GM19452 (cell line): ENCODE data around the gene SCN5A.

ENCODE experiments used
- ATAC-seq: cut with Tn5 transposase; IDR thresholded peaks from one replicate; pipeline ENCODE4 v1.9.1; 2021; ENCODE audit not compliant: unreplicated experiment

The SCN5A gene

DNA sequence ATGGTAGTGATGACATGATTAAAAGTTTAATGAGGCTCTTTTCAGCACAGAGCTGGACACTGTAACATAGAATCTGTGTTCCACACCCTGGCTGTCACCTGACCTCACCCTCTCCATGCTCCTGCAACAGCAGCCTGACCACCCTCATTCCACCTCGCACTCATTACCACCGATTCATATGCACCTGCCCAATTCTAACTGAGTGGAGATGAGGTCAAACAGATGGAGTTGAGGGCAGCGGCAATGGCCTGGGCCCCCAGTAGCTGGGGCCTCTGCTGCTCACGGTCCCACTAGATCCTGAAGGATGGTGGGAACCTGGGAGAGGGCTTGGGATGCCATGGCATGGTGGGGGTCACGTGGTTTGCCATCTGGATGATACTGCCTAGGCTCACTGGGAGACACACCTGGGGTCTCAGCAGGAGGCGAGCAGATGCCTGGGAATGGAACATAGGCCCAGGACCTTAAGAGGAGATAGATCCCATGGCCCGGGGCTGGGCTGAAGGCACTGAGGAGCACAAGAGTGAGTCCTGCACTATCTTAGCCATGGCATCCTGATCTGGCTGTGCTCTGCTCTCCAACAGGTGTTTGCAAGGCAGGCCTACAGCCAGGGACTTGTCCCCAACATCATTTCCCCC is 1.3 kb downstream of the SCN5A start:
- ATAC-seq: no peak

DNA sequence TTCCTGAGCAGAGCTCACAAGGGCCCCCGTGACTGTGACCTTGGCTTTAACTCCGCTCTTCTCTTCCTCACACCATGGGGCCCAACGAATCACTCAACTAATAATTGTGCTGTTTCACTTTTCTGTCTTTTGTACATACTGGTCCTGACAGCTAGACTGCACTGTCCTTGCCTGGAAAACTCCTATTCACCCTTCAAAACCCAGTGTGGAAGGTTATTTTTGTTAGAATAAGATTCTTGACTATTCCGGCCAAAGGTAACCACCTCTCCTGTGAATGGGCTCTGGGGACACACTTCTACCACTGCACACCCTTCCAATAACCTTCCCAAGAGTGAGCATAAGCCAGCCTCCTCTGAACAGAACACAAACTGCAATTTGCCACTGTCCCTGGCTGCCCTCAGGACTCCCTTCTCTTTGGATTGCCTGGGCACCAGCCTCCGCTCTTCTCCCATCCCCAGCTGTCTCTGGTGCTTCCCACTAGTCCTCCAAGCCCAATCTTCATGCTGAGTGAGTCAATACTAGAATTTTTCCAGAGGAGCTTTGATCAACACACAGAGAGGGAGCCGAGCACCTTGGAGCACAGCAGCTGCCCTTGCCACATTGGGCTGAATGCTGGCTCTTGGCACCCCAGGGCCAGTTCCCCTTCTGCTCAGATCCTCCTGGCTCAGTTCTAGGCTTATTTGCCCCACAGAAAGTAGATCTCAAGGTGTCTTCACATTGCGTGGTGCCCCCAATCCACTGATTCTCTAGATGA is 2.1 kb downstream of the SCN5A start:
- no peak for ATAC-seq

DNA sequence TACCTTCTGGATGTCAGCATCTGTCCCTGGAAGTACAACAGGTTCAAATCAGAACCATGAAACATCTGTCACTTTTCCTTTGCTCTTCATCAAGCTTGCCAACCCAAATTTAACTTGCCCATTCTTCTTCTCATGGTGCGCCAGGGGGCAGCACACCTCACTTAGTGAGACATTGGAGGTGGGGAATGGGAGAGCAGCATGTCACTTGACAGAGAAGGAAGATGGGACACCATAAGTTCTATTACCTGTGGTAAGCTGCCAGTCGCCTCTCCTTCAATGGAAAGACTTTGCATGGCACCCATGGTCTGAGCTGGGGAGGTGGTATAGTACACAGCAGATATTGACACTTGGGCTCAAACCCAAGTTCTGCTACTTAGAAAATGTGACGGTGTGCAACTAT is 2.9 kb downstream of the SCN5A start:
- ATAC-seq: no peak

DNA sequence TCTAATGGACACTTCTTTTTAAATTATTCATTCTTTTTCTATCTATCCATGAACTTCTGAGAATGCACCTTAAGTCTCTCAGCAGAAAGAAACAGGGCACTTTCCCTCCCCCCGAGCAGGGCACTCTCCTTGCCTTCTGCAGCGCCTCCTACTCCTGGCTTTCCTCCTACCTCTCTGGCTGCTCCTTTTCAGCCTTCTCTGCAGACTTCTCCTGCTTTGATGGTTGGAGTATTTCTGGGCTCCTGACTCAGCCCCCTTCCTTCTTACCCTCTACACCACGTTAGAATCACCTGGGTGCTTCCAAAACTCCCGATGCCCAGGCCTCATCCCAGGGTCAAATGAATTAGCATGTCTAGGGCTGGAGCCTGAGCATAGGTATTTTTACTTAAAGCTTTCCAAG is 3.4 kb downstream of the SCN5A start:
- ATAC-seq: no peak

DNA sequence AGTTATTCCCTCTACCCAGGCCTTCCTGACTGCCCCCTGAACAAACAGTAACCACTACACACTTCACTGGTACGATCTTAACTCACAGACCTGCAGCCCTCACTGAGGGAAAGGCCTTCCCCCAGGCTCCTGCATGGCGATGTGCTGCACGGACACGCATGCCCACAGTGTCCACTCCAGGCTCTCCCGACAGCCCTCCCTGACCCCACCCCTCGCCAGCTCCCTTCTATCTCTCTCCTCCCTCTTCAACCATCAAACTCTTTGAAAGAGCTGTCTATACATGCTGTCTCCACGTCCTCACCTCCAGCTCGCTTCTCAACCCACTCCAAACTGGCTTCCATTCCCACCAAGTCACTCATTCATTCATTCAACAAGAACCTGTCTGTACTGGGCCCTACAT is 3.9 kb downstream of the SCN5A start:
- no peak for ATAC-seq

DNA sequence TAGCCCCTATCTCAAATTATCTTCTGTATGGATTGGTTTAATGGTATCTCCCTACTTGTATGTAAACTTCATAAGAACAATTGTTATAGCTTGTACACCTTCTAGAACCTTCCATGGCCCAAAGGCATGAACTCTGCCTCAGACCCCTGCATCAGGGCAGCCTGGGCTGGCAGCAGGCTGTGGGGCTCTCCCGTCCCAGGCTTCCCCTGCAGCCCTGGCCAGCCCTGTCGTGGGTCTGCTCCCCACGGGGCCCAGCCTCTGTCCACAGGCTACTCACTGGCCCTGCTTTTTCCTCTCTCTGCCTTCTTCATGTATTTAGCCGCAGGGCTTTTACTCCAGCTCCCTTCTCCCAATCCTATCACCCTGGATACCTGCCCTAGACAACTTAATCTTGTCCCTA is 4.4 kb downstream of the SCN5A start:
- no peak for ATAC-seq

DNA sequence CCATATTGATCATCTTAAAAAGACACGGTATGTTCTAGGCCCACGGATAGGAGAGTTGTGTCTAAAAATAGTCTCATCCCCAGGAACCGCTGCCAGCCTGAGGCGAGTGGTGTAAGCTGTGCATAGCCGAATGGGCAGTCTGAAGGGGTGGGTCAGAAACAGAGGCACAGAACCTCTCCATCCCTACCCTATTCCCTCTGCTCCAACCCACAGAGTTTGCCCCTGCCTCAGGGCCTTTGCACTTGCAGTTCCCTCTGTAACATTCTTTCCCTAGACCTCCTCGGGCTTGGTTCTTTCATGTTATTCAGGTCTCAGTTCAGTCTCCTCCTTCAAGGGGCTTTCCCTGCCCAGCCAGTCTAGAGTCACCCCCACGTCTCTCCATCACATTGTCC is 4.8 kb downstream of the SCN5A start:
- no peak for ATAC-seq

DNA sequence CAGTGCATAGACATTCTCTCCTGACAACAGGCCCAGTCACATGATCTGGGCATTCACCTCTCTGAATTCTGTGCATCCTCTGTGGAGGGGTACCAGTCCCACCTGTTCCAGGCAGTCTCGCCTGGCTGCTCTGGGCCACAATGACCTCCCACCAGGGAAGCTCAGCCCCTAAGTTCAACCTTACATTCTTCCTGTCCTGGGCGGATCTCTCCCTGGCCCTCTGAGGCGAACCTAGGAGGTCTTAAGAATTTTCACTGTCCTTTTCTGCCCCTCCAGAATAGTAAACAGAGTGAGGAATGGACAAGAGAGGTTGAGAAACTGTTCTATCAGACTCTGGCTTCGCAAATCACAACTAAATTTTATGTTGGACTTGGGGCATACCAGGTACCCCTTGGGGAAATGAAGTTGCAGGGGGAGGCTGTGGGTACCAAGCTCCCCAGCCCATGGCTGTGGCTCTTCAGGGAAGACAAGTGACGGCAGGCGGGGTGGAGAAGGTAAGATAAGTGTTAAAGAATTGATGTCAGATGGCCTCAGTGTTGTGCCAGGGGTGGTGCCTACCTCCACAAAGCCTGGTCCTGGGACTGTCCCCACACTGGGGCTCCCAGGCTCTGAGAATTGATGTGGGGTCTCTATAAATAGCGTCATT is 5.3 kb downstream of the SCN5A start:
- no peak for ATAC-seq

DNA sequence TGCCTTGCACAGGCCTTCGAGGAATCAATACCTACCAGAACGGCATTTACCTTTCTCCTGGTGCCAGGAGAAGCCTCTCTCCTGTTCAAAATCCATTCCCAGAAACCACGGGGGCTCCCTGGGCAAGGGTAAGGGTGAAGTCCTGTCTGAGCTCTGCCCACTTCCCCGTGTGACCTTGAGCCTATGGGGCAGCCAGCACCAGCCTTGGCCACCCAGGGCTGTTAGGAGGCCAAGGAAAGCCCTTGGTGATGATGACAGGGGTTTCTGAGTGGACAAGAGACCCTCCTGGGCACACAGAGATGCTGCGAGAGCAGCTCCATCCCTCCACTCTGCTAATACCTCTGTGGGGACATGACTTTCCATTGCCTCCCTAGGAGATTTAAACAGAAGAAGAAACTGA is 5.9 kb downstream of the SCN5A start:
- no peak for ATAC-seq

DNA sequence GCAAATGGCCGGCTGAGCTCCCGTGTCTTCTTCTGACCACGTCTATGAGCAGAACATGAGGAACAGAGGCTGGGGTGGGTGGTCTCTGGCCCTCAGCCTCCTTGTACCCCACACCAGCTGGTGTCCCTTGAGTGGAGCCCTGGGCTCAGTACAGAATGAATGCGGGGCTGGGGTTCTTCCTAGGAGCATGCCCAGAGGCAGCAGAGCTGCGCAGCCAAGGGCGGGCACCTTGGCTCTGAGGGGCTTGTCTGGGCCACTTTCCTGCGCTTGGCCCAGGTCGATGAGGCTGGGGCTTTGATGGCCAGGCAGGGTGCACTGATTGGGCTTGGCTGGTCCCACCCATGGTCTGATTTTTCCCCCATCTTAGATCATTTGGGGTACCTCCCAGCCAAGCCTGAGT is 6.4 kb downstream of the SCN5A start:
- ATAC-seq: no peak

DNA sequence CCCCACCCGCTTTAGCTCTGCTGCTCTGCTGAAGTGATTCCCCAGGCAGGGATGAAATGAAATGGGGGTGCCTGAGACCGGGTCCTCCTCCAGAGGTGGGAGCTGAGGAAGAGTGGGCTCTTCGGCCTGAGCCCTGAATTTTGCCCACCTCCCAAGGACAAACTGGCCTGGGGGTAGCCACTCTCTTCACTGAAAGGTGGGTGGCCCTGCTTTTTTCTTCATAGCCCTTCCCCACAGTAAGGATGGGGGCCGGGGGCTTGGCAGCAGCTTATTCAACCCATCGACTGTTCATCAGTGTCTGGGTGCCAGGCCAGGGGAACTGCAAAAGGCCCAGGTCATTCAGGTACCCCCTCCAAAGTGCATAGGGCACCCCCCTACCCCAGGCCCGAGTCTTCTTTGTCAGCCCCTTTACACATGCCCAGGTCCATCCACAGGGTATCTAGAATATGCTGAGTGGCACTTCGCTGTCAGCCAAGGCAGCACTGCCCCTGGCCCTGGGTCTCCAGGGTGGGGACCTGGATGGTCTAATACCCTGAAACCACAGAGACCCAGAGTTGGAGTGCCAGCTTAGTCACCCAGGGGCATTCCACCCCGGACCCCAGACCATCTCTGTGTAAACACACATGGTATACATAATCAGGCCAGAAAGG is 7.9 kb downstream of the SCN5A start:
- no peak for ATAC-seq

DNA sequence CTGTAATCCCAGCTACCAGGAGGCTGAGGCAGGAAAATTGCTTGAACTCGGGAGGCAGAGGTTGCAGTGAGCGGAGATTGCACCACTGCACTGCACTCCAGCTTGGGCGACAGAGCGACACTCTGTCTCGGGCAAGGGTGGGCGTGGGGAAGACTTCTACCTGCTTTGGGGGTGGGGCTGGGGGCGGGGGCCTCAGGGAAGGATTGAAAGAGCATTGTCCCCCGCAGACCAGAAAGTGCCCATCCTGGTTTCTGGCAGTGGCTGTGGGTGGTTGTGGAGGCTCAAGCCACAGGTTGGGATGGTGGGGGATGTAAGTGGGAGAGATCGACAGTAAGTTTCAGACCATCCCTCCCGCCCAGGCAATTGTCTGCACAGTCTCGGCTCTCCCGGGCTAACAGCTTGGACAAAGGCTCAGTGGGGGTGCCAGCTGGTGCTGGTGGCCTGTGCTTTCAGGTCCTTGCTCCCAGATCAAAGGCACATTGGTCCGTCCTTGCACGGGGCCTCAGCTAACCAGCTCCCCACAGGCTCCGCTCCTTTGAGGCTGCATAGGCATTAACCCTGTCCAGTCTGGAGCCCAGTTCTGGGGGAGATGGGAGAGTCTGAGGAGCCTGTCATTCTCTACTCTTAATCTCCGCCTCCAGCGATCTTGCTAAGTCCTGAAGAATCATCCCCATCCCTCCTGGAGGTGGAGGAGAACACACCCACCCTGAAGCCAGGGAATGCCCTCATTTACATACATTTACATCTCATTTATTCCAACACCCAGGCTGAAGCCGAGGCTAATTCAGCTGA is 8.6 kb downstream of the SCN5A start:
- ATAC-seq: no peak

DNA sequence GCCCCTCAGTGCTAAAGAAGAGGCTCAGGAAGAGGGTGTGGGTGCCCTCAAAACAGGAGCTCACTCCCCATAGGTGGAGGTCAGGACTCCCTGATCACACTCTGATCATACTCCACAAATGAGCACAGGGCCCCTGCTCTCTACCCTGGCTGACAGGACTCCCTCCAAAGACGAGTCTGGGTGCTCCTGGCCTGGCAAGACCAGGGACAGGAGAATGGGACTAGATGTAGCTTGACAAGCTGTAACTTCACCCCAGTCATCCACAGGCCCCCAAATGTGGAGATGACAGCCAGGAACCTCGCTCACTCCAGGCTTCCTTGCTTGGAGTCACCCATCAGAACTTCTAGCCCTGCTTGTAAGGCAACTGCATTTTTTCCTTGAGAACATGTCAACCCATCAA is 11.1 kb downstream of the SCN5A start:
- ATAC-seq: no peak

DNA sequence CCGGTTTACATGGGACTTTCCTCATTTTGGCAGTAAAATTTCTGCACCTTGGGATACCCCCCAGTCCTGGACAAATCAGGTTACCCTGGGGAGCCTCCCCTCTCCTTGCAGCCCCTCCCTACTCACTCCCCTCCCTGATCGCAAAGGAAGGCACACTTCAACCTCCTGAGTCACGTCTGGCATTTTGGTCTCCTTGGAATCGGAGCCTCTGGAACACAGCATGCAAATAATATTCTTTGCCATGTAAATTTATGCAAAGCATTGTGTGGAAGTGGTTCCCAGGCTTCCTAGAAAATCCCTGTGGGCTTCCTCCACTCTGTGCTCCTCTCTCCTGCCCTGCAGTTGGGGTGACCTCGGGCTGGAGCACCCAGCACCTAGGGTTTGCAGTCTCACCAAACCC is 11.6 kb downstream of the SCN5A start:
- ATAC-seq: no peak

DNA sequence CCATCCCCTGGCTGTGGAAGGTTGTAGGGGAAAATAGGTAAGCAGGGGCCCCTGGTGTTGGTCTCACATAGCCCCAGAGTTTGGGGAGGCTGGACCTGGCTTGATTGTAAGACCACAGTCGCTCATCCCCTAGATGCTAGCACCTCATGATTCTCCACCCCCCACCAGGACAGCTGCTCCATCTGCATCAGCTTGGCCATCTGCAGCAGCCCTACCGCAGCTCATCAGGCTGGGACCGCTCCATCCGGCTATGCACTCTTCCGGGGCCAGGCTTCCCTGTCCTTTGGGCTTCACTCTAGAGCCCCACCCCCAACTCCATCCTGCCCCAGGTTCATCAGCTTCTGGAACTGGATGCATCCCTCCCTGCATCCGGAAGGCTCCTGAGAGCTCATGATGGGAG is 12.6 kb downstream of the SCN5A start:
- ATAC-seq: no peak

DNA sequence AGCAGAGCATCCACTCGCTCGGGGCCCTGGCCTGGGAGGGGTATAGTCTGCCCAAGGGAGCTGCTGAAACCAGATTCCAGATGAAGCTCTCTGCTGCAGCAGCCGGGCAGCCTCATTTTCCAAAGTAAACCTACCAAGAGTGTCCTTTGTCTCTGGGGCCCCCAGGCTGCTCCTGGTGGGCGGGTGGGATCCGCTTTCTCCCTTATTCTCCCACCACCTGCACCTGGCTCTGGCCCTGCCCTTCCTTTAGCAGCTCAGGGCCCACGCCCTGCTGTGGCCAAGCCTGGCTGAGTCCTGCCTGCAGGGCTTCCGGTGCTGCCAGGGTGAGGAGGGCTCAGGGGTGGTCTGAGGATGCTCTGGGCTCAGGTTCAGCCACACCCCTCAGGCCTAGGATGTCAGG is 13.0 kb downstream of the SCN5A start:
- no peak for ATAC-seq

DNA sequence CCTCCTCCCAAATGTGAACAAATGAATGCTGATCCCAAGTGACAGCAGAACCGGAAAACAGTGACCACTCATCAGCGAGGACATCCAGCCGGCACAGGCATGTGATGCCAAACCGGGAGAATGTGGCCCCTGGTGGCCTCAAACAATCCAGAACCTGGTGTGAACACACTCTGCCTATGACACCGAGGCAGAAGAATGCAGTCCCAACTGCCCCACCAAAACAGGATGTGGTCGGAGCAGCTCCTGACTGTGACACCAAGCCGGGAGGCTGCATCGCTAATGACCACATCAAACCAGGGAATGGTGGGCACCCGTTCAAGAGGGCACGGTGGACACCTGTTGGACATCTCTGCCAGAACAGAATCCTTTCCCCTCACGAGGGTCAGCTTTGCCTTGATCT is 15.4 kb downstream of the SCN5A start:
- ATAC-seq: no peak

DNA sequence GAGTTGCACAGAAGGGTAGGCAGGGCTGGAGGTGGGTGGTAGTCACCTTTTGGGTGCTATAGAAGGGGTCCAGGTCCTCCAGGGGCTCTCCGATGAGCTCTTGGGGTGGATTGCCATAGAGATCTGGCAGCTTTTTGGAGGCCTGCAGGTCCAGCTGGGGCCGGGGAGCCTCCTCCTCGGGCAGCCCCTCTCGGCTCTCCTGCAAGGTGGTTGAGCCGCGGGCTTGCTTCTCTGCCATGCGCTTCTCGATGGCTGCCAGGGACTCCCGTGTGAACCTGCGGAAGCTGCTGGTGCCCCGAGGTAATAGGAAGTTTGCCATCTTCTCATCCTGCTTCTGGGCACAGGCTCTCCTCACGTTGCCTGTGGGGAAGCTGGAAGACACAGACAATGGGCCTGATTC is 16.5 kb downstream of the SCN5A start:
- ATAC-seq: no peak

DNA sequence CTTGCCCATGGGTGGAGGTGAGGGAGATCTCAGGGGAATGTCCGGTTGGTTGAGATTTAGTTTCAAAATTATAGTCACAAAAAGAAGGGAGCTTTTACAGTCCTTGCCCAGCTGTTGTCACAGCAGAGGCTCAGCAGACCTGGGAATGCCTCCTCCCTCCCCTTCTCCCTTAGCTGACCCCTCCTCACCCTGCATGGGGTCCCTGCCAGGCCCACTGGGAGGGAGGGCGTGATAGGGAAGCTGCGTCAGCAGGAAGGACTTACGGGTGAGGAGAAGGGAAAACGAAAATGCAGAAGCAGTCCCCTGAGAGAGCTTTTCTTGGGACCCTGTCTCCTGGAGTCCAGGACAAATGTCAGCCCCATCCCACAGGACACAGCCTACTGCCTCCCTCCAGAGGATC is 18.9 kb downstream of the SCN5A start:
- no peak for ATAC-seq

DNA sequence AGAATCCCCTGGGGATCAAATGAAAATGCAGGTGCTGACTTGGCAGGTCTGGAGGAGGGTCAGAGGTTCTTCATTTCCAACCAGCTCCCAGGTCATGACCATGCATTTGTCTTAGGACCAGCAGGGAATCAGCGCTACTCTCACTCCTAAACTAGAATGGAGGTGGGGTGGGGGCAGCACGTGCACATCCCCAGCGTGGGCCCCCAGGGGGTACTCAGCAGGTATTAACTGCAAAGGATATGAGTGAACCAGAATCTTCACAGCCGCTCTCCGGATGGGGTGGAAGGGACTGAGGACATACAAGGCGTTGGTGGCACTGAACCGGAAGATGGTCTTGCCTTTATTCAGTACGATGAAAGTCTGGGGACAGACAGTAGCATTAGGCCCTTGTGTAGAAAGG is 19.4 kb downstream of the SCN5A start:
- ATAC-seq: no peak

DNA sequence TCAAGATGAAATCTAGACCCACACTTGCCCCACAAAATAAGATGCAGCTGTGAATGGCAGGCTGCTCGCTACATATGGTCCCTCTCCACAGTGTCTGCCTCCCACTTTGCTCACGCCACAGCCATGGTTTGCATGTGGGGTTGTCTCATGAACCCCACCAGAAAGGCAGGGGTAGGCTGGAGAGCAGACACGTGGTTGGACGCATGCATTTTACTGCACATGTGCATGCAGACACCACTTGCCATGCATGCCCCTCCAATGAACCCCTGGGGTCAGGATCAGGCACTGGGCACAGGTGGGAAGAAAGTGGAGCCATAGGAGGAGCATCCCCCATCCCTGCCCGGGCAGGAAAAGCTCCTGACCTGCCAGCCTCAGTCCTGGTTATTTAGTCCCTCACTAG is 20.7 kb downstream of the SCN5A start:
- no peak for ATAC-seq
